DOHH2 (cell line): ENCODE results near the gene CCDC85A.

ENCODE experiments used
- EZH2phosphoT487 ChIP-seq: fragments of 200-600 bp; sonication (generic); IDR thresholded peaks from 2 replicates; pipeline ENCODE4 v1.6.1; 2017; ENCODE audit warnings: borderline replicate concordance, mild to moderate bottlenecking, antibody characterized with exemption, low read length, moderate library complexity, mixed read lengths
- TF ChIP-seq, protein P1 (sequence below): fragments of 200-600 bp; sonication (generic); IDR thresholded peaks from one replicate; pipeline ENCODE4 v1.5.1; 2014; ENCODE audit warnings: antibody characterized with exemption, mild to moderate bottlenecking, low read depth, low read length; ENCODE audit not compliant: poor library complexity, severe bottlenecking

DNA sequence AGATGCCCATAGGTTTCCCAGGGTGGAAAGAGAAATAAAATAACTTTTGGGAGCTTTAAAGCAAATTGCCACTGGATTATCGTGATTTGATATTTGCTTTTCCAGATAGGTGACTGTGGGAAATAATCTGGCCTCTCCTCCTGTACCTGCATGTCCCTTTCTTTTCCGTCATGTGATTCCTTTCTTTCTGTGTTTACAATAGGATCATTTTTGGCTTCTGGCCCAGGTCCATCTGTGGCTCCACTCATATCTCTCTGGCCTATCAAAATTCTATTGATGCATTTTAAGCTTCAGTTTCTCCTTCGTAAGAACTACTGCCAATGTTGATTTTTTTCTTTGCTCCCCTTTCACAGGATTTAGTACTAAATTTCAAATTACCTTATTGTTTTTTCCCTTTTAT is 153.6 kb downstream of the CCDC85A start:
- TF ChIP-seq, protein P1, sequence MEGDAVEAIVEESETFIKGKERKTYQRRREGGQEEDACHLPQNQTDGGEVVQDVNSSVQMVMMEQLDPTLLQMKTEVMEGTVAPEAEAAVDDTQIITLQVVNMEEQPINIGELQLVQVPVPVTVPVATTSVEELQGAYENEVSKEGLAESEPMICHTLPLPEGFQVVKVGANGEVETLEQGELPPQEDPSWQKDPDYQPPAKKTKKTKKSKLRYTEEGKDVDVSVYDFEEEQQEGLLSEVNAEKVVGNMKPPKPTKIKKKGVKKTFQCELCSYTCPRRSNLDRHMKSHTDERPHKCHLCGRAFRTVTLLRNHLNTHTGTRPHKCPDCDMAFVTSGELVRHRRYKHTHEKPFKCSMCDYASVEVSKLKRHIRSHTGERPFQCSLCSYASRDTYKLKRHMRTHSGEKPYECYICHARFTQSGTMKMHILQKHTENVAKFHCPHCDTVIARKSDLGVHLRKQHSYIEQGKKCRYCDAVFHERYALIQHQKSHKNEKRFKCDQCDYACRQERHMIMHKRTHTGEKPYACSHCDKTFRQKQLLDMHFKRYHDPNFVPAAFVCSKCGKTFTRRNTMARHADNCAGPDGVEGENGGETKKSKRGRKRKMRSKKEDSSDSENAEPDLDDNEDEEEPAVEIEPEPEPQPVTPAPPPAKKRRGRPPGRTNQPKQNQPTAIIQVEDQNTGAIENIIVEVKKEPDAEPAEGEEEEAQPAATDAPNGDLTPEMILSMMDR: no peak
- no peak for TF ChIP-seq EZH2phosphoT487
